ENCODE results near the gene SULT2A1. TPM values are rescaled to one million over a fixed set of nuclear protein-coding genes. Genes with fewer than 3 reads are reported as not detected.
"Not testable (repeated sequence)": the region's sequence is repeated elsewhere in the genome, so short reads cannot be mapped to it uniquely, and the experiment has no call there.

The SULT2A1 gene
- total and polyA plus RNA-seq, 2 of the 4 experiments (the other 2 are of a cell fraction): not detected

DNA sequence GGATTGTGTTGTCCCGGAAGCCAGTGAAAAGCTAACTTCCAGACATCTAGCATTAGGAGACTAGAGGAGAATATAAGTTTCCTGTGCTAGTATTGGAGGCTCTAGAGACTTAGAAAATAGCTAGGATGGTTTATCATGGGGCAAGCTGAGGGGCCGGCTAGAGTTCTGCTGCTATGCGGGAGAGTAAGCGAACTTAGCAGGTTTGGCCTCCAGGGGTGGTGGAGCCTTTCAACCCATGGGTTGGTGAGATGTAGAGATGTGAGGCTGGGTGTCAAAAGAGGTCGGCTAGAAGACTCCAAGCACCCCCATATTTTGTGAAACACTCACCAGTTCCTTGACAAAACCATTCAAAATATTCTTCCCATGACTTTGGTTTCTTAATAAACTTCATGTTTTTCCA lies 4.4 kb downstream of the SULT2A1 start:
- Histone ChIP-seq H3K4me3 (ENCODE audit: insufficient read depth, low read depth, low read length) (no peak overlapping the region), H2AK5ac (ENCODE audit: low read depth, low read length) (no peak overlapping the region), H2BK120ac (ENCODE audit: low read depth, low read length) (no peak overlapping the region), H4K91ac (ENCODE audit: insufficient read depth, low read depth, low read length) (no peak overlapping the region), H3K36me3 (ENCODE audit: control insufficient read depth, insufficient read depth, low read length) (no peaks in the 10 kb centered on the region), H3K4ac (ENCODE audit: low read depth, low read length) (no peak overlapping the region), H2AK9ac (replicated peaks; ENCODE audit: low read depth, low read length, poor library complexity) (no peak overlapping the region), H3K27me3 (ENCODE audit: control insufficient read depth, insufficient read depth, low read length) (0 out of 2 replicates have a peak, but pooled peaks cover 3% of the 10 kb centered on the region), H2AFZ (replicated peaks; ENCODE audit: low read length, poor library complexity) (no peak overlapping the region), H3K4me2 (ENCODE audit: low read depth, low read length) (no peak overlapping the region), H3K56ac (ENCODE audit: extremely low read depth, insufficient read depth, low read length) (no peak overlapping the region), H4K5ac (ENCODE audit: low read depth, low read length) (no peak overlapping the region), H4K8ac (ENCODE audit: low read depth in 2 of 2, low read length in 2 of 2) (no peak overlapping the region), H2BK20ac (ENCODE audit: low read depth, low read length) (no peak overlapping the region), H3K9me1 (ENCODE audit: insufficient read depth, low read length) (no peaks in the 10 kb centered on the region), H3K4me1 (ENCODE audit: control insufficient read depth, insufficient read depth, low read length) (no peaks in the 10 kb centered on the region), H3K9ac (ENCODE audit: low read depth, low read length) (no peak overlapping the region), H3K79me1 (ENCODE audit: low read depth in 1 of 2, low read length in 2 of 2) (no peaks in the 10 kb centered on the region), H3K18ac (ENCODE audit: low read depth, low read length) (no peak overlapping the region), H3K23ac (ENCODE audit: low read depth, low read length) (no peak overlapping the region), H4K20me1 (ENCODE audit: insufficient read depth, low read length) (no peaks in the 10 kb centered on the region), H3K14ac (replicated peaks; ENCODE audit: low read depth, low read length) (no peak overlapping the region), H3K27ac (ENCODE audit: insufficient read depth, low read length) (no peak overlapping the region), H2BK5ac (ENCODE audit: low read depth, low read length, poor library complexity, severe bottlenecking) (no peak overlapping the region), H3K9me3 (ENCODE audit: control insufficient read depth, insufficient read depth, low read length) (no peaks in the 10 kb centered on the region; the same call in 1 of the 2 replicates), H2BK15ac (ENCODE audit: low read depth, low read length) (no peak overlapping the region)
- ATAC-seq (ENCODE audit: low read depth) (no peak), DNase-seq (no peak)
- ChIA-PET POLR2A (ENCODE audit: unreplicated experiment) (no interaction called here), CTCF (interaction anchor here (0.8 kb wide), 1 partner anchor 19 kb away, joined by 4 read pairs; no protein-coding TSS in a partner anchor)
- dilution Hi-C loops (cut with HindIII; ENCODE audit: low sequenced_read_pairs, unreplicated experiment) (no loop called here), in situ Hi-C loops (cut with MboI; ENCODE audit: low sequenced_read_pairs) (no loop called here), intact Hi-C loops (cut with micrococcal nuclease) (no loop called here)
- TF ChIP-seq CHD1 (IDR thresholded peaks at IDR 0.05; ENCODE audit: low read depth, low read length): no peak
- no peak for TF ChIP-seq RFX5 (IDR thresholded peaks at IDR 0.05; ENCODE audit: low read depth, low read length)
- no peak for TF ChIP-seq NFE2L2 (IDR thresholded peaks at IDR 0.05; ENCODE audit: low read depth, low read length)
- no peak for TF ChIP-seq MAFK (IDR thresholded peaks at IDR 0.05; ENCODE audit: low read depth, low read length)
- no TSS peak for BruUV-seq (replicated peaks)
- WGBS, 2 experiments (ENCODE audit: extremely low coverage in 2 of 2, insufficient read length in 1 of 2): 86% methylated on average over 1 of the region's 5 CpGs; no CpG with 5 or more reads in 1 of the 2 experiments

DNA sequence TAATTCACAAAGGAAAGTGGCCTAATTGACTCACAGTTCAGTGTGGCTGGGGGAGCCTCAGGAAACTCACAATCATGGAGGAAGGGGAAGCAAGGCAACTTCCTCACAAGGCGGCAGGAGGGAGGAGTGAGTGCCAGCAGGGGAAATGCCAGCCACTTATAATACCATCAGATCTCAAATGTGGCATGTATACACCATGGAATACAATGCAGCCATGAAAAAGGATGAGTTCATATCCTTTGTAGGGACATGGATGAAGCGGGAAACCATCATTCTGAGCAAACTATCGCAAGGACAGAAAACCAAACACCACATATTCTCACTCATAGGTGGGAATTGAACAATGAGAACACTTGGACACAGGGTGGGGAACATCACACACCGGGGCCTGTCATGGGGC lies 6.7 kb downstream of the SULT2A1 start:
- H4K20me1 ChIP-seq (ENCODE audit: insufficient read depth, low read length); H3K9ac ChIP-seq (ENCODE audit: low read depth, low read length); H2AK5ac ChIP-seq (ENCODE audit: low read depth, low read length); H4K91ac ChIP-seq (ENCODE audit: insufficient read depth, low read depth, low read length); ATAC-seq (ENCODE audit: low read depth); intact Hi-C loops (cut with micrococcal nuclease); H3K79me1 ChIP-seq (ENCODE audit: low read depth in 1 of 2, low read length in 2 of 2); H2AFZ ChIP-seq (replicated peaks; ENCODE audit: low read length, poor library complexity); H3K27me3 ChIP-seq (ENCODE audit: control insufficient read depth, insufficient read depth, low read length); DNase-seq; H2BK120ac ChIP-seq (ENCODE audit: low read depth, low read length); H2BK5ac ChIP-seq (ENCODE audit: low read depth, low read length, poor library complexity, severe bottlenecking); H3K4me2 ChIP-seq (ENCODE audit: low read depth, low read length); H3K23ac ChIP-seq (ENCODE audit: low read depth, low read length); dilution Hi-C loops (cut with HindIII; ENCODE audit: low sequenced_read_pairs, unreplicated experiment); H2BK15ac ChIP-seq (ENCODE audit: low read depth, low read length); H3K4me3 ChIP-seq (ENCODE audit: insufficient read depth, low read depth, low read length); H3K9me1 ChIP-seq (ENCODE audit: insufficient read depth, low read length); in situ Hi-C loops (cut with MboI; ENCODE audit: low sequenced_read_pairs); H4K8ac ChIP-seq (ENCODE audit: low read depth in 2 of 2, low read length in 2 of 2); H2BK20ac ChIP-seq (ENCODE audit: low read depth, low read length); H3K18ac ChIP-seq (ENCODE audit: low read depth, low read length); H3K36me3 ChIP-seq (ENCODE audit: control insufficient read depth, insufficient read depth, low read length); H3K4ac ChIP-seq (ENCODE audit: low read depth, low read length); H3K4me1 ChIP-seq (ENCODE audit: control insufficient read depth, insufficient read depth, low read length); H4K5ac ChIP-seq (ENCODE audit: low read depth, low read length); CTCF ChIA-PET; BruUV-seq (replicated peaks); H3K14ac ChIP-seq (replicated peaks; ENCODE audit: low read depth, low read length); H3K56ac ChIP-seq (ENCODE audit: extremely low read depth, insufficient read depth, low read length); POLR2A ChIA-PET (ENCODE audit: unreplicated experiment); H3K27ac ChIP-seq (ENCODE audit: insufficient read depth, low read length); H2AK9ac ChIP-seq (replicated peaks; ENCODE audit: low read depth, low read length, poor library complexity); H3K9me3 ChIP-seq (ENCODE audit: control insufficient read depth, insufficient read depth, low read length): not testable (repeated sequence)
- WGBS, 2 experiments (ENCODE audit: extremely low coverage in 2 of 2, insufficient read length in 1 of 2): no CpG with 5 or more reads among the region's 4 CpGs

All from IMR-90 (cell line).